Stimulated activated CD8-positive, alpha-beta memory T cell treated with anti-CD3 and anti-CD28 coated beads, Interleukin-7, amount 100 ng/mL, for 4 hours (primary cell): ENCODE data around the gene GALNT17.

ENCODE experiments used
- DNase-seq, 2 donors: peaks; one replicate each; pipeline ENCODE4 v3.0.0-alpha.2; 2020; ENCODE audit warnings: low read depth in 2 of 2

The GALNT17 gene

GRCh38 chr7:71285571-71286145, 153.7 kb downstream of the GALNT17 start:
- DNase-seq = no peak

- DNase-seq = no peak
These were observed 154.4 kb downstream of the GALNT17 start for GRCh38 chr7:71286336-71286735.

- no peak for DNase-seq
These were observed 155.0 kb downstream of the GALNT17 start for GRCh38 chr7:71286924-71287323.

- no peak for DNase-seq
These were observed 158.5 kb downstream of the GALNT17 start for GRCh38 chr7:71290452-71290851.

GRCh38 chr7:71298378-71298777, 166.4 kb downstream of the GALNT17 start:
- no peak for DNase-seq

GRCh38 chr7:71300086-71300485, 168.1 kb downstream of the GALNT17 start:
- no peak for DNase-seq

- DNase-seq = no peak
These were observed 168.7 kb downstream of the GALNT17 start for GRCh38 chr7:71300603-71301002.

- no peak for DNase-seq
These were observed 169.2 kb downstream of the GALNT17 start for GRCh38 chr7:71301167-71301566.

- DNase-seq = no peak
These were observed 171.6 kb downstream of the GALNT17 start for GRCh38 chr7:71303566-71303965.

GRCh38 chr7:71308096-71308495, 176.2 kb downstream of the GALNT17 start:
- no peak for DNase-seq

GRCh38 chr7:71311576-71311975, 179.6 kb downstream of the GALNT17 start:
- DNase-seq = no peak

- DNase-seq = no peak
These were observed 181.0 kb downstream of the GALNT17 start for GRCh38 chr7:71312755-71313490.

GRCh38 chr7:71313553-71313952, 181.6 kb downstream of the GALNT17 start:
- DNase-seq = no peak

- DNase-seq = no peak
These were observed 189.0 kb downstream of the GALNT17 start for GRCh38 chr7:71320916-71321315.

GRCh38 chr7:71322201-71322600, 190.3 kb downstream of the GALNT17 start:
- DNase-seq = no peak

GRCh38 chr7:71323726-71324125, 191.8 kb downstream of the GALNT17 start:
- no peak for DNase-seq

- no peak for DNase-seq
These were observed 193.2 kb downstream of the GALNT17 start for GRCh38 chr7:71325151-71325550.

- DNase-seq = no peak
These were observed 194.7 kb downstream of the GALNT17 start for GRCh38 chr7:71326595-71326994.

GRCh38 chr7:71327946-71328345, 196.0 kb downstream of the GALNT17 start:
- no peak for DNase-seq

GRCh38 chr7:71329030-71329660, 197.2 kb downstream of the GALNT17 start:
- no peak for DNase-seq

GRCh38 chr7:71332207-71332606, 200.3 kb downstream of the GALNT17 start:
- DNase-seq = no peak

GRCh38 chr7:71334541-71334940, 202.6 kb downstream of the GALNT17 start:
- DNase-seq = no peak

GRCh38 chr7:71338866-71339265, 206.9 kb downstream of the GALNT17 start:
- DNase-seq = no peak
